K562 (cell line): Measurements from ENCODE around the gene TXNRD2.
A peak's percentile ranks its signal among the peaks of the same experiment; 100 is the strongest.

Source experiments
- CTCF ChIP-seq, 3 experiments: IDR thresholded peaks in 2 of 3; conservative IDR thresholded peaks in 1 of 3; 2 replicates each; pipeline ENCODE4 v1.5.1; 2011 to 2012; ENCODE audit warnings: low read length in 3 of 3, mild to moderate bottlenecking in 3 of 3, control low read depth in 2 of 3, improper control_type of control experiment in 1 of 3, inconsistent platforms in 1 of 3, low read depth in 1 of 3, mixed read lengths in 1 of 3, moderate library complexity in 1 of 3; ENCODE audit not compliant: insufficient read depth in 2 of 3
- E2F6 ChIP-seq, 2 experiments: IDR thresholded peaks; 2 replicates each; pipeline ENCODE4 v1.6.1; 2011; ENCODE audit warnings: borderline replicate concordance in 1 of 2, control low read depth in 1 of 2, low read depth in 1 of 2, low read length in 1 of 2, mild to moderate bottlenecking in 1 of 2, mixed read lengths in 1 of 2, moderate library complexity in 1 of 2; ENCODE audit not compliant: insufficient read depth in 1 of 2, insufficient read length in 1 of 2, poor library complexity in 1 of 2, severe bottlenecking in 1 of 2; ENCODE audit errors: extremely low read depth in 1 of 2
- ETV6 ChIP-seq, 3 experiments: fragments of 150-350 bp in 1 of 3; sonication (generic) in 1 of 3; formaldehyde crosslinking in 1 of 3; IDR thresholded peaks; 2 replicates each; pipeline versions ENCODE4 v1.6.1 to v1.8.0; 2014 to 2022; ENCODE audit warnings: borderline replicate concordance in 2 of 3, low read depth in 2 of 3, antibody characterized with exemption in 1 of 3, low read length in 1 of 3, mild to moderate bottlenecking in 1 of 3, missing genetic modification reagents in 1 of 3
- MAFG ChIP-seq: fragments of 450-650 bp; conservative IDR thresholded peaks from 2 replicates; pipeline ENCODE4 v1.6.1; 2016; ENCODE audit warnings: missing genetic modification characterization, missing compliant biosample characterization
- NFIC ChIP-seq: fragments of 450-650 bp; IDR thresholded peaks from 2 replicates; pipeline ENCODE4 v1.6.1; 2017; ENCODE audit warnings: mild to moderate bottlenecking, inconsistent platforms
- POLR2A ChIP-seq: fragments of 450-650 bp; conservative IDR thresholded peaks from 2 replicates; pipeline ENCODE4 v1.6.1; 2016
- RCOR1 ChIP-seq, 2 experiments: IDR thresholded peaks; 2 replicates each; pipeline ENCODE4 v1.6.1; 2012; ENCODE audit warnings: low read depth in 2 of 2, low read length in 2 of 2, borderline replicate concordance in 1 of 2, improper control_type of control experiment in 1 of 2
- TBL1XR1 ChIP-seq, 2 experiments: IDR thresholded peaks; 2 replicates each; pipeline ENCODE4 v1.6.1; 2012; ENCODE audit warnings: improper control_type of control experiment in 2 of 2, low read length in 2 of 2, mild to moderate bottlenecking in 1 of 2
- ZBTB17 ChIP-seq: fragments of 450-650 bp; formaldehyde crosslinking; IDR thresholded peaks from 2 replicates; pipeline ENCODE4 v1.4.0; 2020; ENCODE audit warnings: mild to moderate bottlenecking
- TF ChIP-seq, protein P1 (sequence below), 3 experiments: fragments of 200-800 bp in 1 of 3; sonication (Bioruptor generic) in 1 of 3; sonication (generic) in 1 of 3; formaldehyde crosslinking in 1 of 3; IDR thresholded peaks; 2 replicates each; pipeline versions ENCODE4 v1.6.1 to v1.8.0; 2016 to 2022; ENCODE audit warnings: mild to moderate bottlenecking in 2 of 3, missing compliant biosample characterization in 2 of 3, missing genetic modification characterization in 2 of 3, missing genetic modification reagents in 1 of 3

DNA sequence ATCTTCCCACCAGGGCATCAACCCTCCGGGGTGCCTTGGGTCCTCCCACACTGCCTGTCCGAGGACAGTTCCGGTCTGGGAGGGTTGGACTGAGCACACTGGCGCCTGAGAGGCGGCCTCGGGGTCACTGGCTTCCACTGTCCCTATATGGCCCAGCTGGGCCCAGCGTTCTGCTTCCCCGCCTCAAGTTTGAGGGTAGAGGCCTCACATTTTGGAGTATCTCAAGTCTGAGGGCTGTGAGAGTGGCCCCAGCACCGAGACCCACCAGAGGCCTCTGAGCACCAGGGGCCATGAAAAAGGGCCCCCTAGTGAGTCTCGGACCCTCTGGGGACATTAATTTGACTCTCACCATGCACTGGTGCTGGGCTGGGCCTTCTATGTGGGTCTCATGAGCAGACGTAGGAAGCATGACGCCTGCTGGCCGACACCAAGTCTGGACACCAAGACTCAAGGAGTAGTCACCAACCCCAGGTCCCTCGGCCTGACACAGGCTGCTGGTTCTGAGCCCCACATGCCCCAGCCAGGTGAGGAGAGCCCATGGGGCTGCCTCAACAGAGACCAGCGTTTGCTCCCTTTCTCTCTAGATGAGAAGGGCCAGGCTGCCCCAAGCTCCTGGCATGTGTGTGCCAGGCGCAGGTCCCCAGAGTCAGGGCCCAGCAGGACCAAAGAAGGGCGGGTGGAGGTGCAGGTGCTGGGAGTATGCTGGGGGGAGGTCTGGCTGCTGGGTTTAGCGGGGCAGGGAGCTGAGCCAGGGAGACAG is 47.5 kb upstream of the TXNRD2 start:
- TF ChIP-seq CTCF (IDR thresholded peaks at IDR 0.05 in 2 of 3, conservative IDR thresholded peaks at IDR 0.05 in 1 of 3; ENCODE audit: insufficient read depth in 2 of 3, low read depth in 1 of 3, low read length in 3 of 3): no peak
- no peak for TF ChIP-seq POLR2A
- no peak for TF ChIP-seq MAFG (tag)
- peak in 1 of 2 experiments; percentile 79; a peak in 1 of 4 replicates for TF ChIP-seq RCOR1 (IDR thresholded peaks at IDR 0.05; ENCODE audit: borderline replicate concordance in 1 of 2, low read depth in 2 of 2, low read length in 2 of 2)
- TF ChIP-seq ZBTB17 (CRISPR knock-in tag): no peak
- no peak for TF ChIP-seq NFIC
- TF ChIP-seq ETV6 (IDR thresholded peaks at IDR 0.05; ENCODE audit: borderline replicate concordance in 1 of 2, low read depth in 2 of 2, low read length in 1 of 2): no peak
- no peak for TF ChIP-seq ETV6 (CRISPR knock-in tag; IDR thresholded peaks at IDR 0.05; ENCODE audit: borderline replicate concordance)
- TF ChIP-seq TBL1XR1 (IDR thresholded peaks at IDR 0.05; ENCODE audit: low read length in 2 of 2): peak in 1 of 2 experiments; percentile 15; a peak in 1 of 4 replicates
- peak in 1 of 2 experiments; percentile 31 for TF ChIP-seq E2F6 (IDR thresholded peaks at IDR 0.05; ENCODE audit: borderline replicate concordance in 1 of 2, extremely low read depth in 1 of 2, insufficient read depth in 1 of 2, insufficient read length in 1 of 2, low read depth in 1 of 2, low read length in 1 of 2, poor library complexity in 1 of 2, severe bottlenecking in 1 of 2)
- TF ChIP-seq, protein P1, sequence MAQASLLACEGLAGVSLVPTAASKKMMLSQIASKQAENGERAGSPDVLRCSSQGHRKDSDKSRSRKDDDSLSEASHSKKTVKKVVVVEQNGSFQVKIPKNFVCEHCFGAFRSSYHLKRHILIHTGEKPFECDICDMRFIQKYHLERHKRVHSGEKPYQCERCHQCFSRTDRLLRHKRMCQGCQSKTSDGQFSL (CRISPR knock-in tag; IDR thresholded peaks at IDR 0.05): no peak
- TF ChIP-seq, protein P1 (tag; IDR thresholded peaks at IDR 0.05): no peak
